DOHH2 (cell line): Measurements from ENCODE around the gene GRIA2.

ENCODE experiments used
- CTCF ChIP-seq: fragments of 200-600 bp; sonication (generic); IDR thresholded peaks from one replicate; pipeline ENCODE4 v1.5.1; 2014; ENCODE audit warnings: antibody characterized with exemption, mild to moderate bottlenecking, low read depth, low read length; ENCODE audit not compliant: poor library complexity, severe bottlenecking
- EZH2phosphoT487 ChIP-seq: fragments of 200-600 bp; sonication (generic); IDR thresholded peaks from 2 replicates; pipeline ENCODE4 v1.6.1; 2017; ENCODE audit warnings: borderline replicate concordance, mild to moderate bottlenecking, antibody characterized with exemption, low read length, moderate library complexity, mixed read lengths

DNA sequence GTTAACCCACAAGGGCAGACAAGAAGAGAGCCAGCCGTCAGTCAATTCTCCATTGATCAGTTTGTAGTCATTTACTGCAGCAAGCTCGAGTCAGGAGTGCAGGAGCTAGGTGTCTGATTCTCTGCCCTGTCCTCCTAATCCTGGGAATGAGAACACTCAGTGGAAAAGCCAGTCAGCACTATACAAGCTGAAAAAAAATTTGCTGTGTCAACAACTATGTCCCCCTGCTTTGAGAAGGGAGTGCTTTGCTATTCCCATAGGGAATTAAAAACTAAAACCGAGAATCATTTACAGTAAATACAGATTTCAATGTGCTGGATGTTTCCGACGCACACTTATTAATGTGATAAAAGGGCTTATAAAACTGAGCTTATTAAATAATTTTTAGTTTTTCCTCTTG is 84.2 kb downstream of the GRIA2 start:
- no peak for TF ChIP-seq CTCF
- TF ChIP-seq EZH2phosphoT487 = no peak
